NOMO-1 treated with dmso at 0.1 percent for 144 hours (cell line): Measurements from ENCODE around the gene NHS.

Experiments used
- DNase-seq: peaks from one replicate; lab custom pipeline; 2025; ENCODE audit not compliant: unreplicated experiment; lab: John Stamatoyannopoulos, UW

The NHS gene

DNA sequence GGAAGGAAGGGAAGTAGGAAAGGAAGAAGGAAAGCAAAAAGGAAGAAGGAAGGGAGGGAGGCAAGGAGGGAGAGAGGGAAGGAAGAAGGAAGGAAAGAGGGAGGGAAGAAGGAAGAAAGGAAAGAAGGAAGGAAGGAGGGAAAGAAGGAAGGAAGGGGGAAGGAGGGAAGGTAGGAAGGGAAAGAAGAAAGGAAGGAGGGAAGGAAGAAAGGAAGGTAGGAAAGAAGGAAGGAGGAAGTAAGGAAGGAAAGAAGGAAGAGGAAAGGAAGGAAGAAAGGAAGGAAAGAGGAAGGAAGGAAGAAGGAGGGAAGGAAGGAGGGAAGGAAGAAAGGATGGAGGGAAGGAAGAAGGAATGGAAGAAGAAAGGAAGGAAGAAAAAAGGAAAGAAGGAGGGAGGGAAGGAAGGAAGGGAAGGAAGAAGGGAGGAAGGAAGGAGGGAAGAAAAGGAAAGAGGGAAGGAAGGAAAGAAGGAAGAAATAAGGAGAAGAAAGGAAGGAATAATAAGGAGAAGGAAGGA lies 343.7 kb downstream of the NHS start:
- no peak for DNase-seq

DNA sequence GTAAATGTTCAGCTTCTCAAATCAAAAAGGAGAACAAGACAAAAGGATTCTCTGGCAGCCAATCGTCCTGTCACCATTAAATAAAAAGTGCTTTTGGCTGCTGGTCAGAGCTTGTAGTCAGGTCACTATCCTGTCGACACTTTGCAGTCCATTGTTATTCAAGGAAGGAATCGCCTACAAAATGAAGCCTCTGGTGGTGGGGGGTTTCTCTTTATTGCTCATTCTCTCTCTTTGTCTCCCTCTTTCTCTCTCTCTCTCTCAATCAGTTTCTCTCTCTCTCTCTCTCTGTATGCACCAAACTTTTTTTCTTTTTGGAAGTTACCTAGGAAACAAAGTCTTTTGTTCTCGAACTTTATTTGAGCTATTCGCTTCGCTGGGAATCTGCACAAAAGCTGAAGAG lies 344.7 kb downstream of the NHS start:
- DNase-seq: no peak

DNA sequence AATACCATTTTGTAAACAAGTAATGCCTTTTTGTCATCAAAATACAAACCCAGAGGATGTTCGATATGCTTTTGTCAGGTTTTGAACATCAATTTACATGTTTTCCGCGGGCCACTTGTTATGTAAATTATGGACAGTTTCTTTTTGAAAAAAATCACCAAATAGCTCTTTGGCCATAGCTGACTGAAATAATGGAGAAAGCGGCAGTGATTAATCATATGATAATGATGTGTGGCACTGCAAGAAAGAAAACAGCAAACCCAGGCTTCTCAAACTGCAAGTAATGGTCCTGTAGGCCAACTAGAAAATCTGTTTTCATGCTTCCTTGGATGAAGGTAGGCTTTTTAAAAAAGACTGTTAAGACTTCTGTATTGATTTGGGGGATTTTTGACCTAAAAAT lies 346.7 kb downstream of the NHS start:
- no peak for DNase-seq

DNA sequence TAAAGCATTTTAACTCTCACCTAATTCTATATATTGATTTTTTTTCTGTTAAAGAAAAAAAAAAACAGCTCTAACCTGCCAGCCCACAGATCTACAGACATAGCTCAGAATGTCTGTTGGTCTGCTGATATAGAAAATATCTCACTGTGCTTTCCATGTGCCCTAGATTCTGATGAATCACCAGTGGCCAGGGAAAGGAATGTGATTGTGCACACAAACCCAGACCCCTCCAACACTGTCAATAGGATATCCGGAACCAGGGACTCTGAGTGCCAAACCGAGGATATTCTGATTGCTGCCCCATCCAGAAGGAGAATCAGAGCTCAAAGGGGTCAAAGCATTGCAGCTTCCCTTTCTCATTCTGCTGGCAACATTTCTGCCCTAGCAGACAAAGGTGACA lies 350.2 kb downstream of the NHS start:
- DNase-seq: no peak

DNA sequence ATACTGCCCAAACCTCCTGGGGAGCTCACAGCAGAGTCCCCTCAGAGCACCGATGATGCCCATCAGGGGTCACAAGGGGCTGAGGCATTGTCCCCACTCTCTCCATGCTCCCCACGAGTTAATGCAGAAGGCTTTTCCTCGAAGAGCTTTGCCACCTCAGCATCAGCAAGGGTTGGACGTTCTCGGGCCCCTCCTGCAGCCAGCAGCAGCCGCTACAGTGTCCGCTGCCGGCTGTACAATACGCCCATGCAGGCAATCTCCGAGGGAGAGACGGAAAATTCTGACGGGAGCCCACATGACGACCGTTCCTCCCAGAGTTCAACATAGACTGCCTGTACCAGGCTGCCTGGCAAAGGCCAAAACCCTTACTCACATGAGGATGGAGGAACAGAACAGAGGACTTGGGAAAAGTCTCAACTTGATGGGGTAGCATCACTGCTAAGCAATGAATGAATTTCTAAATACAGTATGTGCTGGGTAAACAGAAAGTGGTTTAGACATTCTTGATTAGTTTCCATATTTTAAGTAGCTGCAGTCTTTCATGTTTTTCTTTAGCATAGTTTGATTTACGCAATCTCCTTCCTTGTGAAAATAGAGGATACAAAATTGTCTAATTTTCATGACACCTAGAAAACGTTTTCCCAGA lies 357.3 kb downstream of the NHS start:
- DNase-seq: no peak

DNA sequence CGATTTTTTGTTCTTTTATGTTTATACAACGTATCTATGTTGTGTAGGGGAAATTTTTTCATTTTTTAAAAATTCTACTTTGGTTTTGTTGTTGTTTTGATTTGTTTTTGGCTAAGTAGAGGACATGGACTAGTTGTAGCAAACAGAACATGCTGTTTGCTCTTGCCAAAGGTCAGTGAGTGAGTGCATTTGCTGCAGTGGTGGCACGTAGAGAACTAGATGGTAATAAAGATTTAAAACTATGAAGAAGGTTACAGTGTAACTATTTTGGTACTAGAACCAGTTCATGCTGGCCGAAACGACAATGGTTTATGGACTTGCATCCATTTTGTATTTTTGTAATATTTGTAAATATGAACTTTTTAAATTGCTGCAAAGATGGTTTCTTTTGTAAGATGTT lies 360.4 kb downstream of the NHS start:
- DNase-seq: no peak

DNA sequence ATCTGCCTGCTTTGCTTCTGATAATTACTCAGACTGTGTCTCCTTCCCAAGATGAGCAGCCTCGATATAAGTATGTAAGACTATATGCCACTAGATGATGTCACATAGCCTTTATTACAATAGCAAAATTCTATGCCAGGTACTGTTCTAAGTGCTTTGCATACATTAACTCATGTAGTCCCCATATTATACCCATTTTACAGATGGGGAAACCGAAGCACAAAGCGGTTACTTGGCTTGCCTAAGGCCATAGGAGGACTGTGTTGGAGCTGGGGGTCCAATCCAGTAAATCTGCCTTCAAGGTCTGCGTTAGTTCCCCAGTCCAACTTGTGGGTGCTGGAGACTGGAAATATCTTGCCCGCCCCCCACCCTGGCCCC lies 361.5 kb downstream of the NHS start:
- DNase-seq: no peak

DNA sequence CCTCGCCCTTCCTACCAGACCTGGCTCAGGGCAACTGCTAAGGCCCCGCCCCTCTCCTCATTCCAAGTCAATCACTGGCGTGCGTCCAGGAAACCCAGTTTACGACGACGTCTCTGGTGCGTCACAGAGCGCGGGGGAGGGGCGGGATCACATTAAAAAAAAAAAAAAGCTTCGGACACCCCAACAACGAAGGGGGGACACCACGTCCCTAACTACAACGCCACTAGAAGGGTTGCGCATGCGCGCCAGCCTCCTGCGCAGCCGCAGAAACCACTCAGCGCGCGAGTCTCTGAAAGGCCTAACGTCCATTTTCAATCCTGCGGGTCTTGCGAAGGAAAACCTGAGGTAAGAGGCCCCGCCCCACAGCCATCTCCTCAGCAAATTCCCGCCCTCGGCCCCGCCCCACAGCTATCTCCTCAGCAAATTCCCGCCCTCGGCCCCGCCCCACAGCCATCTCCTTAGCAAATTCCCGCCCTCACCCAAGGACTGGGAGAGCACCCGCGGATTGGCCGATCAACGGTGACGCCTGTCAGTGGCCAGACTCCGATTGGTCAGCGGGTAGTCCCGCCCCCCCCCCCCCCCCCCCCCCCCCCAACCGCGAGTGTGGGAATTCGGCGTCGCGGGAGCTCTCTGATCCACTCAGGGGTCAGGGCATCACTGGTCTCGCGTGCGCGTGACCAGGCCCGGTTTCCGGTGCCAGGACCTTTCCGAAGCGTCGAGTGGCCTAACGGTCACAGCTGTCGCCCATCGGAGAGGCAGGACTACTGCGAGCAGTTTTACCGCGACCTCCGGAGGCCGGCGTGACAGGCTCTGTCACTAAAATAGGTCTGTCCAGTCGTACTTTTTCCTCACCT lies 362.1 kb downstream of the NHS start, which contains the start of gene SCML1:
SCML1 (plus strand) TSS at position 638 of the 854 bp plus-strand sequence. CDS start 6,694 bp downstream, outside the sequence.
- peak; percentile 85 for DNase-seq

DNA sequence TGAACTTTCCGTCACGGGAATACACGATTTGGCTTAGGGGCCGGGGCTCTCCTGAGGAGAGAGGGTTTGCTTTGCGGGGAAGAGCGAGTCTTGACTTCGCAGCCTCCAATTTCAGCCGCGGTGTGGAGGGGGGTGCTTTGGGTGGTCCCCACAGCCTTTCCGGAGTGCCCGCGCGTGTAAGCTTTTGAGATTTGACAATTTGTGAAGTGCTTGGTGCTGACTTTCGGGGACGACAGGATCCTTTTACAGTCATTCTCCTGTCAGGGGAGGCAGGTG lies 362.6 kb downstream of the NHS start:
- no peak for DNase-seq

DNA sequence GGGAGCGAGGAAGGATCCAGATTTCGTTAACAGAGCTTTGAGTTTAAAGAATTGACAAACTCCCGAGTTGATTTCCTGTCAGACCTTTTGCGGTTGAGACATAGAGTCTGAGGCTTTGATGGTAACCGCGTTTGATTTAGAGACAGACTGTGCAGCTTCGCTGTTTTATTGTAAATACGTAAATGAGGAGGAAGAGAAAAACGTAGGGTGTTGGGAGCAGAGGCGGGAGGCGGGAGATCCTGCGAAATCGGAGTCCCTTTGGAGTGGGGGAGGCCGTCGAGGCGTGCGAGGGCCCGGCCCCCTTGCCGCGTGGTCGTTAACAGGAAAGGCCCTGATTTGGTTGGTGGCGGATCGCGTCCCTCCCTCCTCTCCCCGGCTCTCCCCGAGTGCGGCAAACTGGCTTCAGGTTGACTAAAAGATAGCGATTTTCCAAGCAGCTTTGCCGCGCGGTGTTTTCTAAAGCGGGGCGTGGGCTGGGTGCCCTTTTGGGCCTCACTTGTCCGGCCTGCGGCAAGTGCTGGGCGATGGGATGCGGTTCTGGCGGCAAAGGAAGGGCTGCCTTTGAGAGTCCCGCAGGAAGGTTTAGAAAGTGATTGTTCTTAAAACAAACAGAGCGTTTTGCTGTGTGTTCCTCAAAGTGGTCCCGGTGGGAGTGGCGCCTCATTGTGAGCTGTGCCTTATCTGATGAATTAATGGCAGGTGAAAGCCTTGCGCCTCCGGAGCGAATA lies 363.1 kb downstream of the NHS start:
- DNase-seq: no peak

DNA sequence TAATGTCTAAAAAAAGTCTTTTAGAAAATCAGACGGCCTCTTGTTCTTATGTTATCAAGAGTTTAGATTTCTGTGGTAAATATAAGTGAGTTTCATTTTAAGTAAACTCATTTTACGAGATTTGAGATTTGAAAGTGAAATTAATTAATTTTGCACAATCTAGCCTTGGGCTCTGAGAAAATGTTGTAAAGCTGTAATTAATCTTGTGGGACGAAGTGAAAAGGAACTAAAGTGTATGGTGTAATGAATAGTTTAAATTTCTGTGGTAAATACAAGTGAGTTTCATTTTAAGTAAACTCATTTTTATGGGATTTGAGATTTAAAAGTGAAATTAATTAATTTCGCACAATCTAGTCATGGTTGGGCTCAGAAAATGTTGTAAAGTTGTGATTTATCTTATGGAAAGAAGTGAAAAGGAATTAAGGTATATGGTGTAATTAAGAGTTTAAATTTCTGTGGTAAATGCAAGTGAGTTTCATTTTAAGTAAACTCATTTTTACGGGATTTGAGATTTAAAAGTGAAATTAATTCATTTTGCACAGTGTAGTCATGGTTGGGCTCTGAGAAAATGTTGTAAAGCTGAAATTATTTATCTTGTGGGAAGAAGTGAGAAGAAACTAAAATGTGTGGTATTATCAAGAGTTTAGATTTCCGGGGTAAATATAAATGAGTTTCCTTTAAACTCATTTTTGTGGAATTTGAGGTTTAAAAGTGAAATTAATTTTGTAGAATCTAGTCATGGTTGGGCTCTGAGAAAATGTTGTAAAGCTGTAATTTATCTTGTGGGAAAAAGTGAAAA lies 363.9 kb downstream of the NHS start:
- no peak for DNase-seq

DNA sequence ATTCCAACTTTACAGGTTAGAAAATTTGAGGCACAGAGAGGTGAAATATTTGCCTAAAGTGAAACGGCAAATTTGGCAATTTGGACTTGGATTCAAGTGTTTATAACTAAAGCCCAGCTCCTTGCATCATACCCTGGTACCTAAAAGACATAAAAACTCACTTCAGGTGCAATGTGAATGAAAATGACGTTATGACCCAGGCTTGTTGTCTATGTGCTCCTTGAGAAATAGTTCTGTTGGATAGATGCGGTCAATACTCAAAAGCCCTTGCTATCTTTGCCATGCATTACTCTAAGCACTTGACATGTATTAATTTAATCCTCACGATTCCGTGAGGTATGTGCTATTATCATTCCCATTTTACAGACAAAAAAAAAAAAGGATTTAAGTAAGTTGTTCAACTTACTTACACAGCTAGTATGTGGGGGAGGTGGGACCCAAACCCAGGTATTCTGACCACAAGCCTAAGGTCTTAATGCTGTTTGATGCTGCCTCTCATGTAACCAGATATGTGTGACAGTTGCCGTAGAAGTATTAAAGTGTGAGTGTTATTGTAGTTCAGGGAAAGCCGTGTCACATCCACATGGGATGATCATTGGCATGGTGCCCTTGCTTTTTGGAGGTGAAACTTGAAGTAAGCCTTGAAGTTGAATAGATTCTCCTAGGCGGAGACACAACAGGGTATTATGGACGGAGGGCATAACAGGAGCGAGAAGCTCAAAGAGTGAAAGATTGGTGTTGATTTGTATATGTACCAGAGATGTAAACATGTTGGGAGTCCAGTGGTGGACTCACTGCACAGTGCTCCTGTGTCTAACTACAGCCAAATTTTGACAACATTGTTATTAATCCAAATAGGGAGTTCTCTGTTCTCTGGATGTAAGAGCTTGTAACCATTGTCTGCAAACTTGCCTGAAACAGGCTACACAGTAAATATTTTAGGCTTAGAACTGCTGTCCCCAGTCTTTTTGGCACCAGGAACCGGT lies 365.4 kb downstream of the NHS start:
- no peak for DNase-seq

DNA sequence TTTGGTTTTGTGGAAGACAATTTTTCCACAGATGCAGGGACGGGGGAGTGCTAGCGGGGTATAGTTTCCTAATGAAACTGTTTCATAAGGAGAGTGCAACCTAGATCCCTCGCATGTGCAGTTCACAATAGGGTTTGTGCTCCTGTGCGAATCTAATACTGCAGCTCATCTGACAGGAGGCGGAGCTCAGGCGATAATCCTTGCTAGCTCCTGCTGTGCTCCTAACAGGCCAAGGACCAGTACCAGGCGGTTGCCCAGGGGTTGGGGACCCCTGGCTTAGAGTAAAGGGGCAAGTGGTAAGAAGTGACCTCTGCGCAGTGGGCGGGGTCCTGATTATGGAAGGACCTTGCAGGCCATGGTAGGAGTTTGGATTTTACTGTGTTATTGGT lies 366.1 kb downstream of the NHS start:
- DNase-seq: no peak

DNA sequence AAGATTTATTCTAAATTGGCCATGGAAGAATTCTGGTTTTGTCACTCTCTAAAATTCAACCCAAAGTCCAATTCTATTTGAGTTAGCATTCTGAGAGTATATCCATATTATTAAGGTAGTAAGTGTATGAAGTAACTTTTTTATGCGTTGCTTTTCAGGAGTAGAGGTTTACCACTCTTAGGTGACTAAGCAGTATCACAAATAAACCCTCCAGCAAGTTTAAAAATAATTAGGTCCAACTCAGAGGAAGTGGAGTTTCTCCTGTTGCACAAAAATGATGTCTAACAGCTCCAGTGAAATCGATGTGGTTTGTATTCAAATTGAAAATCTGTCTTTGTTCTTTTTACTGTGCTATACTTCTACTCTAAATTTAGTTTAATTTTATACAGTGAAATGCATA lies 368.9 kb downstream of the NHS start:
- no peak for DNase-seq

DNA sequence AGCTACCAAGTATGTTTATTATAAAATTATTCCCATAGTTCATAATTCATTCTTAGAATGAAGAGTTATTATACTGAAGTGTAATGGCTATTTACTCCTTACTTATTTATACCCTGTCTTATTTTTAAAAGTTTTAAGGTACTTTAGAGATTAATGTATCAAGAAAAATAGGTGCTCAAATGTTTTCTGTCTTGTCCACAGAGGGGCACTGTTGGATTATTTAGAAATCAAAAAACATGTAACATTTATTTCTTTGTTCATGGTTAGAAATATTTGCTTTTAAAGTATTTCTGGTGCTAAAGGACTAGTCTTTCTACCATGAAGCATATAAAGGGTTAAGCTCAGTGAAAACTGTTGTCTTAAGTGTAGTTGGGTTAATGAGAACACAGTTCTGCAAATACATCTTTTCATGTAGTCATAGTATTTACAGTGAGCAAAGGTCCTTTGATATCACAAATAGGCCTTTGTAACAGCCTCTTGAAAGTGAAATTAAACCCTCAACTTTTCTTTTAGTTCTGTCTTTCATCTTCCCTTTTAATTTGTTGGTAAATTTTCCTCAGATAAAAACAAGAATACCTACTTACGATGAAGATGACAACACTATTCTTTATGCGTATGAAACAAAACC lies 370.0 kb downstream of the NHS start:
- no peak for DNase-seq

DNA sequence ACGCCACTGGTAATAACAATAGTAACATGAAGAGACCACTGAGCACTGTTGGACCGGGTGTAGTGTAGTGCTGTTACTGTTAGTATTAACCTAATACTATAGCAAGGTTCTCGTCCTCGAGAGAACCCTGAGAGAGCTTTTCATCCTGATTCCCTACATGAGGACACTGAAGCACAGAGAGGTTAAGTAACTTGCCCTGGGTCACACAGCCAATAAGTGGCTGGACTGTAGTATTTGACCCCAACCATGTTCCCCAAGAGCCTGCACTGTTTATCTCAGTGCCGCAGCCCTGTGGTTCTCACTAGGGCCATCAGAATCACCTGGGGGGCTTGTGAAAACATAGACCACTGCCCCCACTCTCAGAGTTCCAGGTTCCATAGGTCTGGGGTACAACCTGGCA lies 372.7 kb downstream of the NHS start:
- DNase-seq: no peak

DNA sequence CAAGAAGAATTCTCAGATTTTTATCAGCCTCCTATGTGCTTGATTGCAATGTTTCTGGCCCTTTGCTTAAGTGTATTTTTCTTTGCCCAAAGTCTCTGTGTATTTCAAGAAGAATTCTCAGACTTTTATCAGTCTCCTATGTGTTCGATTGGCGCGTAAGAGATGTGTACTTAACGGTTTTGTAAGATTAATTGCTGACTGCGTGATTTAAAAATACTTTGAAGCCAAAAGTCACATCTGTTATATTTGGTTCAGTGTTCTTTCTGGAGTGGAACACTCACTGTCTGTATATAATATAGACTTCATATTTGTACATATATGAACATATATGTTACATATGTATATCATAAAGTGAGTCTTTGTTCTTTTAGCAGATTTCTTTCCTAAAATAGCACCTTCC lies 373.7 kb downstream of the NHS start:
- DNase-seq: no peak

DNA sequence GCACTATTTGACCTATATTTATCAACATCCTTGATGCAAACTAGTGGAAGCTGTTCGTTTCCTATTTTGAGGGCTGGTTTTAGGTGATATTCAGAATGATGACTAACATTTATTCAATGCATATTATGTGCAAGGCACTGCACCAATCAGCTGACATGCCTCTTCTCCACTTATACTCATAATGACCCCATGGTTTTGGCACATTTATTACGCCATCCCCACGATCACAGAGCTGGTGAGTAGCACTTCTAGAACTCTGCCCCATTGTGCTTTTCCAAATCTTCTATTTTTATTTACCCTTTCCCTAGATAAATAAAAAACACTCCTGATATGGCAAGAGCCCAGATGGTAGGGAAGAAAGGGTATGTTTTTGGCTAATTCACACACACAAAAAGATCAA lies 375.4 kb downstream of the NHS start:
- DNase-seq: no peak

DNA sequence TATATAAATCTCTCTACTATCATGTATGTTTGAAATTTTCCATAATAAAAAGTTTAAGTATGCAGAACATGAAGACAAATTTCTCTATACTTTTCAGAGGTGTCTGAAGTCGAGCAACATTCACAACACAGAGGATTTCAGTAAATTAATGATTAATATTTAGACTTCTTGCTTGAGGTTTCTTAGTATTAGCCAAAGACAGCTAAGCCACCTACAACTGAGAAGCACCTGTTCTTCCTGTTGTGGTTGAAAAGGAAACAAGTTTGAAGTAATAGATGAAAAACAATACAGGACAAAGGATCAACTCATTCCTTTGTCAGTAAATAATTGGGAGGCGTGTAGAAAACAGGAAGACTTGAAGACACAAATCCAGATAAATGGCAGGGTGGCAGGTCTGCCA lies 383.4 kb downstream of the NHS start:
- no peak for DNase-seq

DNA sequence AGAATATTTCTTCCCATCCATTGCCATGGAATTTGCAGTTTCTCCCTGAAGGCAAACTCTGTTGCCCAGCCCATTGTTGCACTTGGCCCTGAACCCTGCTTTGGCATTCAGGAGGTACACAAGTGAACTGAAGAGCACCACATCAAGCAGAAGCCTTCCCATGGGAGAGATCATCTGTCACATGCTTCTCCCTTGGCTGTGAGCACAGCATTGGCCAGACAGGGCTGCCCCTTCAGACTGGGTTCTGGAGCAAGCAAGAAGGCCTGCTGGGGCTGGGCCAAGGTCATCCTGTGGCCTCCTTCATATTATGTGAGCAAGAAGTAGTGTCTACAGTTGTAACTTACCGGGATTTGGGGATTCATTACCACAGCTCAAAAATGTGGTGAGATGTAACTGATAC lies 385.0 kb downstream of the NHS start:
- no peak for DNase-seq
